Measurements from ENCODE around the gene HOXD12. TPM values are rescaled to one million over a fixed set of nuclear protein-coding genes. Genes with fewer than 3 reads are reported as not detected.

HOXD12 gene
- total RNA-seq, 4 donors from 2014 or later = not detected

GRCh38 chr2:176145085-176145969 lies 45.7 kb downstream of the HOXD12 start:
- no peak for TF ChIP-seq CTCF (IDR thresholded peaks at IDR 0.05)
- DNase-seq (ENCODE audit: low spot score) (no peak), ATAC-seq (ENCODE audit: low FRiP score) (no peak)

- TF ChIP-seq CTCF (IDR thresholded peaks at IDR 0.05) = no peak
- no peak for ATAC-seq (ENCODE audit: low FRiP score)
- DNase-seq (ENCODE audit: low spot score) = no peak
Measured at GRCh38 chr2:176146101-176146500, 46.5 kb downstream of the HOXD12 start.

DNA sequence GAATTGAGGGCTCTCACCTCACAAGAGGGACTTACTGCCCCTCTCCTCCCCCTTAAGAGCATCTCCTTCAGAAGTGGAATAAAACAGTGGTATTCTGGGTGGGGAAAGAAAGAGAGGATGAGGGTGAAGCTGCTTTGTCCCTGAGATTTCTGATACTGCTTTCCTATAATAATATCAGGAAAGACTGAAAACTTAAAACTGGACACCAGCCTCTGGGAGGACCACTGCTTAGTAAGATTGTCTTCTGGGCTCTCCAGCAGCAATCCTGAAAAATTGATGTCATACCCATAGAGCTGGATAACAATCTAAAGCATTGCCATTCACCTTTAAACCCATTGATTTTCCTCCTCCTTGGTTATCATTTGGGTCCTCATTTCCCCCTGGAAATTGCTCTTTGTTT lies 47.0 kb downstream of the HOXD12 start:
- ATAC-seq (ENCODE audit: low FRiP score) (no peak), DNase-seq (ENCODE audit: low spot score) (no peak)
- no peak for TF ChIP-seq CTCF (IDR thresholded peaks at IDR 0.05)

GRCh38 chr2:176147210-176147799 lies 47.7 kb downstream of the HOXD12 start:
- no peak for DNase-seq (ENCODE audit: low spot score)
- no peak for ATAC-seq (ENCODE audit: low FRiP score)

GRCh38 chr2:176147800-176148496 lies 48.4 kb downstream of the HOXD12 start:
- no peak for DNase-seq (ENCODE audit: low spot score)
- ATAC-seq (ENCODE audit: low FRiP score) = no peak
- TF ChIP-seq CTCF (IDR thresholded peaks at IDR 0.05) = no peak

More at GRCh38 chr2:176147210-176147799, 47.7 kb downstream of the HOXD12 start:
- TF ChIP-seq CTCF (IDR thresholded peaks at IDR 0.05) = no peak

- ATAC-seq (ENCODE audit: low FRiP score) = no peak
- no peak for DNase-seq (ENCODE audit: low spot score)
- TF ChIP-seq CTCF (IDR thresholded peaks at IDR 0.05) = no peak
Measured at GRCh38 chr2:176148751-176149421, 49.3 kb downstream of the HOXD12 start.
